IMR-90 (cell line): ENCODE data around the gene CPEB3. TPM values are rescaled to one million over a fixed set of nuclear protein-coding genes. Genes with fewer than 3 reads are reported as not detected.

Experiments
- ATAC-seq: fragments of 200-7000 bp; cut with Tn5 transposase; 2 replicates; pipeline ENCODE4 v1.9.1; 2020; ENCODE audit warnings: low read depth, mild to moderate bottlenecking, moderate library complexity
- BruUV-seq: library from RNA; stranded (reverse); fragments of 400-500 nt; replicated peaks from 2 replicates; lab custom pipeline; 2021; lab: Mats Ljungman, UMichigan
- CTCF ChIA-PET: fragments of 300-600 bp; formaldehyde crosslinking; extraction: SDS; loops from one replicate; lab custom pipeline; 2021; ENCODE audit warnings: antibody characterized with exemption; lab: Yijun Ruan, JAX
- POLR2A ChIA-PET: fragments of 300-600 bp; sonication (Branson Sonifier 250); formaldehyde crosslinking; loops from one replicate; lab custom pipeline; 2022; ENCODE audit warnings: antibody characterized with exemption; ENCODE audit not compliant: unreplicated experiment; lab: Charles Lee
- DNase-seq: peaks from one replicate; pipeline ENCODE4 v3.0.0; 2013
- H2AFZ ChIP-seq: replicated peaks from 2 replicates; pipeline ENCODE3; 2013; ENCODE audit warnings: low read length, mild to moderate bottlenecking; ENCODE audit not compliant: poor library complexity
- H2AK5ac ChIP-seq: 2 replicates; pipeline ENCODE4 v1.6.1; 2013; ENCODE audit warnings: low read depth, low read length, inconsistent platforms
- H2AK9ac ChIP-seq: replicated peaks from 2 replicates; pipeline ENCODE3; 2013; ENCODE audit warnings: mild to moderate bottlenecking, low read depth, low read length, moderate library complexity; ENCODE audit not compliant: poor library complexity
- H2BK120ac ChIP-seq: 2 replicates; pipeline ENCODE4 v1.6.1; 2013; ENCODE audit warnings: low read depth, low read length, inconsistent platforms
- H2BK15ac ChIP-seq: 3 replicates; pipeline ENCODE4 v1.6.1; 2013; ENCODE audit warnings: low read depth, low read length, inconsistent platforms
- H2BK20ac ChIP-seq: 2 replicates; pipeline ENCODE4 v1.6.1; 2013; ENCODE audit warnings: low read depth, mild to moderate bottlenecking, inconsistent platforms, low read length, moderate library complexity
- H2BK5ac ChIP-seq: 2 replicates; pipeline ENCODE4 v1.6.1; 2013; ENCODE audit warnings: mild to moderate bottlenecking, low read depth, low read length, inconsistent platforms; ENCODE audit not compliant: poor library complexity, severe bottlenecking
- H3K14ac ChIP-seq: replicated peaks from 2 replicates; pipeline ENCODE4 v1.6.1; 2013; ENCODE audit warnings: low read depth, low read length, inconsistent platforms
- H3K18ac ChIP-seq: 2 replicates; pipeline ENCODE4 v1.6.1; 2013; ENCODE audit warnings: low read depth, low read length, control low read depth
- H3K23ac ChIP-seq: 2 replicates; pipeline ENCODE4 v1.6.1; 2013; ENCODE audit warnings: low read depth, low read length, inconsistent platforms
- H3K27ac ChIP-seq: 2 replicates; pipeline ENCODE4 v1.5.1; 2013; ENCODE audit warnings: mild to moderate bottlenecking, control low read depth, low read length; ENCODE audit not compliant: insufficient read depth
- H3K27me3 ChIP-seq: 2 replicates; pipeline ENCODE4 v1.6.1; 2013; ENCODE audit warnings: low read length; ENCODE audit not compliant: control insufficient read depth, insufficient read depth
- H3K36me3 ChIP-seq: 2 replicates; pipeline ENCODE4 v1.6.1; 2013; ENCODE audit warnings: low read length, mixed read lengths; ENCODE audit not compliant: control insufficient read depth, insufficient read depth
- H3K4ac ChIP-seq: 2 replicates; pipeline ENCODE4 v1.6.1; 2013; ENCODE audit warnings: low read depth, low read length, inconsistent platforms
- H3K4me1 ChIP-seq: 2 replicates; pipeline ENCODE4 v1.6.1; 2013; ENCODE audit warnings: low read length, mixed read lengths; ENCODE audit not compliant: control insufficient read depth, insufficient read depth
- H3K4me2 ChIP-seq: 2 replicates; pipeline ENCODE4 v1.6.1; 2013; ENCODE audit warnings: low read depth, mild to moderate bottlenecking, control low read depth, low read length, moderate library complexity
- H3K4me3 ChIP-seq: 2 replicates; pipeline ENCODE4 v1.5.1; 2013; ENCODE audit warnings: low read depth, mild to moderate bottlenecking, control low read depth, low read length, moderate library complexity; ENCODE audit not compliant: insufficient read depth
- H3K56ac ChIP-seq: 2 replicates; pipeline ENCODE4 v1.6.1; 2013; ENCODE audit warnings: low read length, inconsistent platforms; ENCODE audit not compliant: insufficient read depth; ENCODE audit errors: extremely low read depth
- H3K79me1 ChIP-seq, 2 experiments: 2 replicates each; pipeline ENCODE4 v1.6.1; 2013; ENCODE audit warnings: low read length in 2 of 2, inconsistent platforms in 1 of 2, low read depth in 1 of 2
- H3K9ac ChIP-seq: 2 replicates; pipeline ENCODE4 v1.6.1; 2013; ENCODE audit warnings: low read depth, low read length, control low read depth
- H3K9me1 ChIP-seq: 2 replicates; pipeline ENCODE4 v1.6.1; 2013; ENCODE audit warnings: low read length, inconsistent platforms; ENCODE audit not compliant: insufficient read depth
- H3K9me3 ChIP-seq: 2 replicates; pipeline ENCODE4 v1.6.1; 2013; ENCODE audit warnings: low read length; ENCODE audit not compliant: control insufficient read depth, insufficient read depth
- H4K20me1 ChIP-seq: 2 replicates; pipeline ENCODE4 v1.6.1; 2013; ENCODE audit warnings: low read length, inconsistent platforms; ENCODE audit not compliant: insufficient read depth
- H4K5ac ChIP-seq: 2 replicates; pipeline ENCODE4 v1.6.1; 2013; ENCODE audit warnings: mild to moderate bottlenecking, low read depth, low read length, control low read depth
- H4K8ac ChIP-seq, 2 experiments: 2 replicates each; pipeline ENCODE4 v1.6.1; 2013; ENCODE audit warnings: low read depth in 2 of 2, low read length in 2 of 2, control low read depth in 1 of 2, inconsistent platforms in 1 of 2
- H4K91ac ChIP-seq: 2 replicates; pipeline ENCODE4 v1.6.1; 2013; ENCODE audit warnings: low read depth, low read length, inconsistent platforms; ENCODE audit not compliant: insufficient read depth
- BHLHE40 ChIP-seq: fragments of 150-350 bp; IDR thresholded peaks from 2 replicates; pipeline ENCODE4 v1.6.1; 2016; ENCODE audit warnings: mild to moderate bottlenecking, low read depth, low read length
- CEBPB ChIP-seq: IDR thresholded peaks from 2 replicates; pipeline ENCODE4 v1.6.1; 2012; ENCODE audit warnings: low read depth, low read length, improper control_type of control experiment
- CHD1 ChIP-seq: IDR thresholded peaks from 2 replicates; pipeline ENCODE4 v1.6.1; 2012; ENCODE audit warnings: low read depth, low read length, improper control_type of control experiment
- FOS ChIP-seq: fragments of 150-350 bp; IDR thresholded peaks from 2 replicates; pipeline ENCODE4 v1.6.1; 2016; ENCODE audit warnings: low read depth, low read length
- MAFK ChIP-seq: IDR thresholded peaks from 2 replicates; pipeline ENCODE4 v1.6.1; 2012; ENCODE audit warnings: low read depth, low read length, improper control_type of control experiment
- RAD21 ChIP-seq: IDR thresholded peaks from 2 replicates; pipeline ENCODE4 v1.6.1; 2012; ENCODE audit warnings: low read length, improper control_type of control experiment
- SMC3 ChIP-seq: fragments of 150-350 bp; IDR thresholded peaks from 2 replicates; pipeline ENCODE4 v1.6.1; 2016; ENCODE audit warnings: low read depth, mild to moderate bottlenecking, antibody characterized with exemption, low read length, moderate library complexity
- dilution Hi-C: fragments of 300-500 bp; cut with HindIII; formaldehyde crosslinking; loops from one replicate; pipeline ENCODE4 v1.14.3; 2018; ENCODE audit warnings: low sequenced_read_pairs; ENCODE audit not compliant: unreplicated experiment
- in situ Hi-C: fragments of 300-500 bp; cut with MboI; formaldehyde crosslinking; loops from 3 replicates; pipeline ENCODE4 v1.14.3; 2019; ENCODE audit warnings: low sequenced_read_pairs, inconsistent platforms, mixed read lengths
- intact Hi-C: fragments of 100-400 bp; cut with micrococcal nuclease; formaldehyde crosslinking; loops from 2 replicates; pipeline ENCODE4 v1.10.0; 2022
- polyA plus RNA-seq, 3 experiments: library from polyadenylated mRNA; depleted of rRNA; stranded (reverse); fragments of >200 nt; gene quantifications; 2 replicates each; pipeline ENCODE4 v1.2.3, GENCODE V29; 2012; ENCODE audit warnings: low replicate concordance in 1 of 3
- total RNA-seq: library from RNA; depleted of rRNA; stranded (reverse); fragments of >200 nt; gene quantifications from 2 replicates; pipeline ENCODE4 v1.2.3, GENCODE V29; 2012
- TF ChIP-seq, protein P1 (sequence below): fragments of 150-350 bp; IDR thresholded peaks from 2 replicates; pipeline ENCODE4 v1.6.1; 2017; ENCODE audit warnings: mild to moderate bottlenecking, antibody characterized with exemption, low read length, low read depth

The CPEB3 gene
- total and polyA plus RNA-seq, 2 of the 4 experiments (the other 2 are of a cell fraction): 0.18 to 0.36 TPM

DNA sequence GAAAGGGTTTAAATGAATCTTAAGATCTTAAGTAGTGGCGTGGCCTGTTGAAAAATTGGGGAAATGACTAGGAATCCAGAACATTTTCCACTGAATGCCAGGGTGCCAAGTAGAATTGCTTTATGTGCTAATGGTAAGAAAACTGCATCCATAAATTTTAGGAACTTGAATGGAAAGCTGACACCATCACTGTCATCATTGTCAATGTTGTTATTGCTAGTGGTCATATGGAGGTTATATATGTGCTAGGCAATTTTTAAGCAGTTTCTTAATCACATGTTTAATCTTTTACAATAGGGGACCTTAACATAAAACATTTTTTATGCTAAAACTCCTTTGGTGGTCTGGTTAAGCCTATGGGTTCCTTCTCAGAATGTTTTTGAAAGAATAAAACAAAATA, 13.2 kb upstream of the CPEB3 start (continued):
- TF ChIP-seq, protein P1, sequence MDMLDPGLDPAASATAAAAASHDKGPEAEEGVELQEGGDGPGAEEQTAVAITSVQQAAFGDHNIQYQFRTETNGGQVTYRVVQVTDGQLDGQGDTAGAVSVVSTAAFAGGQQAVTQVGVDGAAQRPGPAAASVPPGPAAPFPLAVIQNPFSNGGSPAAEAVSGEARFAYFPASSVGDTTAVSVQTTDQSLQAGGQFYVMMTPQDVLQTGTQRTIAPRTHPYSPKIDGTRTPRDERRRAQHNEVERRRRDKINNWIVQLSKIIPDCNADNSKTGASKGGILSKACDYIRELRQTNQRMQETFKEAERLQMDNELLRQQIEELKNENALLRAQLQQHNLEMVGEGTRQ: no peak
- TF ChIP-seq CHD1: no peak
- TF ChIP-seq FOS: no peak
- TF ChIP-seq CEBPB: no peak

DNA sequence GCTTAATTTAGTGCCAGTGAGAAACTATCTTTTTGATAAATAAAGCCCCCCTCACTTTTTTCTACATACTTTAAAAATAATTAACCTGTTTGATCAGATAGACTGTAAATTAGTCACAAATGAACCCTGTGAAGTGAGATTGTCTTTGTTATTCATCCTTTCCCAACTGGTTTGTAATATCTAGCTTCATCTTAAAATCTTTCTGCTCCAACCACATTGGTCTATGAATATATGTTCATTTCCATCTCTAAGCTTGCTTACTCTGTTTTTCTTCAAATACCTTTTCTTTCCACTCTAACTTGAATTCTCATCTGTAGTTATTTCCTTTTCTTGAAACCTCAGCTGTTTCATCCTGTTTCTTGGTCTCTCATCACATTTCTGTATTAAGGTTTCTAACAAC, 12.2 kb upstream of the CPEB3 start:
- CTCF ChIA-PET: interaction anchor here (0.6 kb wide), 1 partner anchor 10 kb away, joined by 3 read pairs; no protein-coding TSS in a partner anchor
- TF ChIP-seq CHD1 (no peak), BHLHE40 (no peak), SMC3 (no peak), RAD21 (no peak), MAFK (no peak)
- H3K79me1 ChIP-seq: peaks cover 25 to 67% of the 10 kb centered on the region in 2 experiments
- dilution Hi-C loops (no loop called here), intact Hi-C loops (no loop called here), in situ Hi-C loops (no loop called here)
- no peak overlapping the region for H4K8ac ChIP-seq
- H3K4ac ChIP-seq: no peak overlapping the region
- H4K20me1 ChIP-seq: peaks cover 40% of the 10 kb centered on the region
- POLR2A ChIA-PET: no interaction called here
- H3K9me1 ChIP-seq: no peaks in the 10 kb centered on the region; the same call in 1 of the 2 replicates
- H2BK20ac ChIP-seq: no peak overlapping the region
- H2BK5ac ChIP-seq: no peak overlapping the region
- no peak for DNase-seq
- H2BK120ac ChIP-seq: no peak overlapping the region
- no peaks in the 10 kb centered on the region for H3K9me3 ChIP-seq
- H3K4me3 ChIP-seq: no peak overlapping the region
- no peak overlapping the region for H3K4me2 ChIP-seq
- H3K27ac ChIP-seq: no peak overlapping the region
- H3K36me3 ChIP-seq: peaks cover 1% of the 10 kb centered on the region; the same call in 1 of the 2 replicates
- H3K27me3 ChIP-seq: no peaks in the 10 kb centered on the region
- no peak overlapping the region for H3K18ac ChIP-seq
- H3K14ac ChIP-seq: no peak overlapping the region
- H2AK9ac ChIP-seq: no peak overlapping the region
- no peak overlapping the region for H4K5ac ChIP-seq
- no peak overlapping the region for H3K9ac ChIP-seq
- no peak overlapping the region for H3K23ac ChIP-seq
- H3K4me1 ChIP-seq: no peaks in the 10 kb centered on the region
- H2AFZ ChIP-seq: no peak overlapping the region
- no peak overlapping the region for H2AK5ac ChIP-seq
- H4K91ac ChIP-seq: no peak overlapping the region
- no TSS peak for BruUV-seq
- no peak for ATAC-seq
- no peak overlapping the region for H3K56ac ChIP-seq
- no peak overlapping the region for H2BK15ac ChIP-seq
